ENCODE data around the gene POR. TPM values are rescaled to one million over a fixed set of nuclear protein-coding genes. Genes with fewer than 3 reads are reported as not detected.
A peak's percentile ranks its signal among the peaks of the same experiment; 100 is the strongest.

Gene POR
- total and polyA plus RNA-seq, 2 of the 13 experiments (the other 11 are each of a cell fraction or from before 2014, with no cell fraction given): 145 to 266 TPM

- TF ChIP-seq TCF7L2 (IDR thresholded peaks at IDR 0.05; ENCODE audit: low read depth, low read length) (no peak), JUND (CRISPR knock-in tag; IDR thresholded peaks at IDR 0.05) (no peak), EED (CRISPR knock-in tag; IDR thresholded peaks at IDR 0.05) (0 out of 2 replicates have a peak, but pooled peaks have one; percentile 41), PHF20 (CRISPR knock-in tag; IDR thresholded peaks at IDR 0.05) (peak; percentile 81), SSRP1 (CRISPR knock-in tag; IDR thresholded peaks at IDR 0.05) (no peak), THYN1 (CRISPR knock-in tag; IDR thresholded peaks at IDR 0.05; ENCODE audit: borderline replicate concordance, low read depth) (no peak), ZNF274 (CRISPR knock-in tag; IDR thresholded peaks at IDR 0.05) (peak; percentile 96), TOPORS (CRISPR knock-in tag; IDR thresholded peaks at IDR 0.05) (no peak), ZFY (CRISPR knock-in tag; IDR thresholded peaks at IDR 0.05) (peak; percentile 94), SNAI1 (CRISPR knock-in tag; IDR thresholded peaks at IDR 0.05; ENCODE audit: borderline replicate concordance) (peak; percentile 64; the same call in 1 of the 2 replicates), PRDM15 (CRISPR knock-in tag; IDR thresholded peaks at IDR 0.05) (peak; percentile 71; the same call in 1 of the 2 replicates), KLF13 (CRISPR knock-in tag; IDR thresholded peaks at IDR 0.05) (no peak), ADNP (CRISPR knock-in tag; IDR thresholded peaks at IDR 0.05) (no peak), NONO (IDR thresholded peaks at IDR 0.05) (no peak), NONO (CRISPR knock-in tag; conservative IDR thresholded peaks at IDR 0.05) (no peak; the same call in 1 of the 2 replicates), ZNF546 (CRISPR knock-in tag; conservative IDR thresholded peaks at IDR 0.05) (no peak), NFYC (CRISPR knock-in tag; IDR thresholded peaks at IDR 0.05) (peak; percentile 66), THAP8 (CRISPR knock-in tag; IDR thresholded peaks at IDR 0.05; ENCODE audit: borderline replicate concordance) (no peak), TEAD3 (CRISPR knock-in tag; optimal IDR thresholded peaks at IDR 0.05; ENCODE audit: borderline replicate concordance) (no peak), ZNF20 (CRISPR knock-in tag; IDR thresholded peaks at IDR 0.05) (peak; percentile 58; the same call in 1 of the 2 replicates), DBP (CRISPR knock-in tag; IDR thresholded peaks at IDR 0.05; ENCODE audit: not compliant biosample characterization) (peak; percentile 77), FOXP1 (IDR thresholded peaks at IDR 0.05) (no peak), FOXP1 (CRISPR knock-in tag; IDR thresholded peaks at IDR 0.05) (no peak), ZFP82 (CRISPR knock-in tag; IDR thresholded peaks at IDR 0.05; ENCODE audit: borderline replicate concordance) (no peak; the same call in 1 of the 2 replicates), ZFP36 (IDR thresholded peaks at IDR 0.05; ENCODE audit: borderline replicate concordance, low read depth, low read length, partially characterized antibody) (no peak), MLLT10 (CRISPR knock-in tag; IDR thresholded peaks at IDR 0.05) (no peak), ZNF180 (CRISPR knock-in tag; IDR thresholded peaks at IDR 0.05; ENCODE audit: borderline replicate concordance, low read depth) (no peak), ZNF382 (CRISPR knock-in tag; IDR thresholded peaks at IDR 0.05; ENCODE audit: borderline replicate concordance) (no peak)
Measured at GRCh38 chr7:75878769-75879611, 36.0 kb upstream of the POR start, which contains the start of gene RHBDD2 (continued).
